Activated CD8-positive, alpha-beta memory T cell treated with anti-CD3 and anti-CD28 coated beads, Interleukin-2, amount 50 U/mL, for 24 hours (primary cell): ENCODE measurements around the gene BNIP3.
"Not testable (repeated sequence)": the region's sequence is repeated elsewhere in the genome, so short reads cannot be mapped to it uniquely, and the experiment has no call there.

Experiments used
- DNase-seq: peaks from one replicate; pipeline ENCODE4 v3.0.0-alpha.2; 2020; ENCODE audit errors: extremely low read depth

BNIP3 gene

GRCh38 chr10:131929122-131929845 lies 52.4 kb downstream of the BNIP3 start:
- DNase-seq = no peak

DNA sequence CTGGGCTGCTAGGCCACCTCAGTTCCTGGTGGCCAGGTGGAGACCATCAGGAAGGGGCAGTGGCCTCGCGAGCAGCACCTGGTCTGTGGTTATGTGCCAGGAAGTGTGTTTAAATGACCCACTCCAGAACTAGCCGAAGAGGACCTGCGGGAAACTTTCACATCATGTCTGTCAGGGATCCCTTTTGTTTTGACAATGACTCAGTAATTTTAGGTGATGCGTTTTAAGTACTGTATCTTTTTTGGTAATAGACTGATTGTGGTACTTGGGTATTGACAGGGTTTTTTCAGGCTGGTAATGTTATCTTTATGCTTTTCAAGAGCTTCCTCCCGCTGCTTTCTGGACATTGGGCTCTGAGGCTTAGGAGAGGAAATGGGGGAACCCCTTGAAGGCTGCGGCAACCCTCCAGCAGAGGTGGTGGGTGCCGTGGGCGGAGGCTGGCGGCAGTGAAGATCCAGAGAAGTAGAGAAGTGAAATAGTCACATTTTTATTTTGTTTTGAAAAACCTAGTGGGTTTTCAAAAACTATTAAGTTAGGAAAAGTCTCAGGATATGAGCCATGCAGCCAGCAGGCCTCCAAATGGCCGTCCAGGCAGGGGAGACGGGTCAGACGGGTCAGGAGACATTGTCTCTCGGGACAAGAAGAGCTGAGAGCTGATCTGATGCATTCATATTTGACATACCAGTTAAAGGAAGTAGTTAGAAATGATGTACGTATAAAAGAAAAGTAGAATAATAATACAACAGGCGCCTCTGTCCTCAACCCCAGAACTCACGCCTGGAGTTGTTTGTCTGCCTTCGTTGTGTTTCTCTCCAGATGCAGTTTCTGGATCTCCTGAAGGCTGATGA lies 53.3 kb downstream of the BNIP3 start:
- no peak for DNase-seq

DNA sequence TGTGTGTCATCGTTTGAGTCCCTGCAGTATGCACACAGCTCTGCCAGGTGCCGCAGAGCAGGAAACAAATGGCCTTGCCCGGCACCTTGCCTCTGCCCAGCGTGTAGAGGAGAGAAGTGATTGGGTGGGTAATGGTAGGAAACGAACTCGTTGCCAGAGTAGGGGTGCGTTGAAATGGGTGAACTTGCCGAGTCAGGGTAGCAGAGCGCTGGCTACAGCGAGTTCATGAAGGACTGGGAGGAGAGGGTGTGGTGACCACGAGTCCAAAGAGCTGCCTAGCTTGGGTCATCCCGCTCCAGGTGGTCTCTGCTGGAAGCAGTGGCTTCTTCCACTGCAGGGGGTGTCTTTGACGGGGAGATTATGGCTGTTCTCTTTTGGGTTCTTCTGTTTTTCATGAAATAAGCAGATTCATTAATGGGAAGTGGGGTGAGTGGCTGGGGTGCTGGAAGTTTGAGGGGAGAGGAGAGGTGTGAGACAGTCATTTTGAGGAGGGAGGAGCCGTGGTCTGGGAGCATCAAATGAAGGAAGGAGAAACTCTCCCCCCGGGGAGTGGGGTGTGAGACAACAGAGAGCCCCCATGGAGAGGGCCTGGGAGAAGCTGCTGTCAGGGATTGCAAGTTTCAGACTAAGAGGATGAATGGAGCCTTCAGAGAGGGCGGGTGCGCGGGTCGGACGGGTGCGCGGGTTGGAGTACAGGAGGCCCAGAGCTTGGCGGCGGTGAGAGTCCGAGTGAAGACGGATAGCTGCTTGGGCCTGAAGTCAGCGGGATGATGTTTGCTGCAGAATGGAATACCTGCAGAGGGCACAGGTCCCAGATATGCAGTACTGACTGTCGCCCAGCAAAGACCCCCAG lies 54.8 kb downstream of the BNIP3 start:
- DNase-seq = no peak

GRCh38 chr10:131926253-131926652 lies 55.5 kb downstream of the BNIP3 start:
- DNase-seq = no peak

- no peak for DNase-seq
Observed at GRCh38 chr10:131925716-131926115, 56.0 kb downstream of the BNIP3 start.

- DNase-seq = no peak
Observed at GRCh38 chr10:131925011-131925649, 56.6 kb downstream of the BNIP3 start.

GRCh38 chr10:131923038-131923756 lies 58.5 kb downstream of the BNIP3 start:
- DNase-seq = no peak

GRCh38 chr10:131921184-131921583 lies 60.5 kb downstream of the BNIP3 start:
- no peak for DNase-seq

DNA sequence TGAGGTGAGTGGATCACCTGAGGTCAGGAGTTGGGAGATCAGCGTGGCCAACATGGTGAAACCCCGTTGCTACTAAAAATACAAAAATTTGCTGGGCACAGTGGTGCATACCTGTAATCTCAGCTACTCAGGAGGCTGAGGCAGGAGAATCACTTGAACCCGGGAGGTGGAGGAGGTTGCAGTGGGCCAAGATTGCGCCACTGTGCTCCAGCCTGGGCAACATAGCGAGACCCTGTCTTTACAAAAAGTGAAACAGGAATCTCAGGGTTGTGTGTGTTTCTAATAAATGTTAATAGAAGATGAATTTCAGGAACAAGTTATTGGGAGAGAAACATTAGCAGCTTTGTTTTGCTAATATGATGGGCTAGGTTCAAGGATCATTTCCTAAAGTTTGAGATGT lies 61.0 kb downstream of the BNIP3 start:
- DNase-seq = no peak

- no peak for DNase-seq
Observed at GRCh38 chr10:131920151-131920550, 61.6 kb downstream of the BNIP3 start.

- not testable (repeated sequence) for DNase-seq
Observed at GRCh38 chr10:131919461-131919860, 62.3 kb downstream of the BNIP3 start.
